ENCODE results near the gene AKAP9.

DNA sequence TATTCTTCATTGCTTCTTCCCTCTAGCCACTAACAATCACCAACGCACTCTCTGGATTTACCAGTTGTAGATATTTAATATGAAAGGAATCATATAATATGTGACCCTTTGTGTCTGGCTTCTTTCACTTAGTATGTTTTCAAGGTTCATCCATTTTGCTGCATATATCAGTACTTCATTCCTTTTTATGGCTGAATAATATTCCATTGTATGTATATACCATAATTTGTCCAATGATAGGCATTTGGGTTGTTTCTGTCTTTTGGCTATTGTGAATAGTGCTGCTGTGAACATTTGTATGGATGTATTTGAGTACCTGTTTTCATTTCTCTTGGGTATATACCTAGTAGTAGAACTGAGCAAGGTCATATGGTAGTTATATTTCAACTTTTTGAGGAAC is 7.3 kb downstream of the AKAP9 start:
- TF ChIP-seq EP300 (IDR thresholded peaks at IDR 0.05) (no peak), POLR2A (IDR thresholded peaks at IDR 0.05) (no peak), POLR2AphosphoS5 (IDR thresholded peaks at IDR 0.05) (no peak)
- TF ChIP-seq, protein P1, sequence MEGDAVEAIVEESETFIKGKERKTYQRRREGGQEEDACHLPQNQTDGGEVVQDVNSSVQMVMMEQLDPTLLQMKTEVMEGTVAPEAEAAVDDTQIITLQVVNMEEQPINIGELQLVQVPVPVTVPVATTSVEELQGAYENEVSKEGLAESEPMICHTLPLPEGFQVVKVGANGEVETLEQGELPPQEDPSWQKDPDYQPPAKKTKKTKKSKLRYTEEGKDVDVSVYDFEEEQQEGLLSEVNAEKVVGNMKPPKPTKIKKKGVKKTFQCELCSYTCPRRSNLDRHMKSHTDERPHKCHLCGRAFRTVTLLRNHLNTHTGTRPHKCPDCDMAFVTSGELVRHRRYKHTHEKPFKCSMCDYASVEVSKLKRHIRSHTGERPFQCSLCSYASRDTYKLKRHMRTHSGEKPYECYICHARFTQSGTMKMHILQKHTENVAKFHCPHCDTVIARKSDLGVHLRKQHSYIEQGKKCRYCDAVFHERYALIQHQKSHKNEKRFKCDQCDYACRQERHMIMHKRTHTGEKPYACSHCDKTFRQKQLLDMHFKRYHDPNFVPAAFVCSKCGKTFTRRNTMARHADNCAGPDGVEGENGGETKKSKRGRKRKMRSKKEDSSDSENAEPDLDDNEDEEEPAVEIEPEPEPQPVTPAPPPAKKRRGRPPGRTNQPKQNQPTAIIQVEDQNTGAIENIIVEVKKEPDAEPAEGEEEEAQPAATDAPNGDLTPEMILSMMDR (IDR thresholded peaks at IDR 0.05), result no peak

Measured in upper lobe of left lung (tissue), 4 donors.